Keratinocyte (primary cell): ENCODE results near the gene SOWAHC. TPM values are rescaled to one million over a fixed set of nuclear protein-coding genes. Genes with fewer than 3 reads are reported as not detected.

Experiments
- DNase-seq: peaks from one replicate; pipeline ENCODE4 v3.0.0-alpha.2; 2011; ENCODE audit warnings: low read depth, missing footprints, low spot score
- FAIRE-seq: peaks from 2 replicates; lab custom pipeline; 2011; peaks lifted over from hg19 to GRCh38; lab: Jason Lieb, UNC
- H2AFZ ChIP-seq: 2 replicates; pipeline ENCODE4 v1.6.0; 2012; ENCODE audit warnings: low read length, control low read depth, inconsistent platforms; ENCODE audit not compliant: control insufficient read depth
- H3K27ac ChIP-seq: 2 replicates; pipeline ENCODE4 v1.5.1; 2011; ENCODE audit warnings: low read length; ENCODE audit not compliant: control insufficient read depth, insufficient read depth
- H3K27me3 ChIP-seq: 3 replicates; pipeline ENCODE4 v1.6.0; 2011; ENCODE audit warnings: low read length; ENCODE audit not compliant: control insufficient read depth, insufficient read depth; ENCODE audit errors: extremely low read depth
- H3K36me3 ChIP-seq, 2 experiments: 2 replicates in 1 of 2; 3 replicates in 1 of 2; pipeline ENCODE4 v1.5.1; 2011; ENCODE audit warnings: low read length in 2 of 2, mild to moderate bottlenecking in 1 of 2; ENCODE audit not compliant: control insufficient read depth in 2 of 2, insufficient read depth in 2 of 2; ENCODE audit errors: extremely low read depth in 1 of 2
- H3K4me1 ChIP-seq: 3 replicates; pipeline ENCODE4 v1.5.1; 2011; ENCODE audit warnings: low read length; ENCODE audit not compliant: control insufficient read depth, insufficient read depth; ENCODE audit errors: extremely low read depth
- H3K4me2 ChIP-seq: 3 replicates; pipeline ENCODE4 v1.6.0; 2011; ENCODE audit warnings: low read depth, low read length; ENCODE audit not compliant: control insufficient read depth, insufficient read depth; ENCODE audit errors: extremely low read depth
- H3K4me3 ChIP-seq, 3 experiments: fragments of 200-600 bp in 1 of 3; sonication (generic) in 1 of 3; 2 replicates in 2 of 3; 3 replicates in 1 of 3; pipeline ENCODE4 v1.5.1; 2011 to 2016; ENCODE audit warnings: low read length in 3 of 3, mild to moderate bottlenecking in 3 of 3, control low read depth in 2 of 3, inconsistent platforms in 1 of 3, low read depth in 1 of 3, mixed read lengths in 1 of 3, mixed run types in 1 of 3, moderate library complexity in 1 of 3; ENCODE audit not compliant: control insufficient read depth in 2 of 3, insufficient read depth in 2 of 3; ENCODE audit errors: extremely low read depth in 1 of 3
- H3K79me2 ChIP-seq: 2 replicates; pipeline ENCODE4 v1.6.0; 2012; ENCODE audit warnings: low read length; ENCODE audit not compliant: control insufficient read depth, insufficient read depth
- H3K9ac ChIP-seq: 3 replicates; pipeline ENCODE4 v1.6.0; 2011; ENCODE audit warnings: low read length; ENCODE audit not compliant: control insufficient read depth, insufficient read depth; ENCODE audit errors: extremely low read depth
- H3K9me1 ChIP-seq: 3 replicates; pipeline ENCODE4 v1.6.0; 2011; ENCODE audit warnings: low read length; ENCODE audit not compliant: control insufficient read depth, insufficient read depth; ENCODE audit errors: extremely low read depth
- H3K9me3 ChIP-seq: 2 replicates; pipeline ENCODE4 v1.5.1; 2012; ENCODE audit warnings: low read depth, low read length; ENCODE audit not compliant: control insufficient read depth
- H4K20me1 ChIP-seq: 3 replicates; pipeline ENCODE4 v1.6.0; 2011; ENCODE audit warnings: low read length; ENCODE audit not compliant: control insufficient read depth, insufficient read depth; ENCODE audit errors: extremely low read depth
- EZH2 ChIP-seq: IDR thresholded peaks from one replicate; pipeline ENCODE4 v1.6.1; 2012; ENCODE audit warnings: inconsistent platforms, mild to moderate bottlenecking, low read length, moderate library complexity
- dilution Hi-C: fragments of 300-500 bp; cut with MboI; formaldehyde crosslinking; loops from one replicate; pipeline ENCODE4 v1.7.0; 2020; ENCODE audit warnings: low sequenced_read_pairs; ENCODE audit not compliant: extremely low pct_ligation_motif_present
- polyA plus RNA-seq, 5 experiments: library from polyadenylated mRNA; depleted of rRNA in 3 of 5; stranded (reverse) in 3 of 5; stranded (forward) in 1 of 5; unstranded in 1 of 5; fragments of >200 nt; gene quantifications; 1 replicate in 1 of 5; 2 replicates in 3 of 5; 3 replicates in 1 of 5; pipeline versions ENCODE4 v1.2.1 to v1.2.3, GENCODE V29; 2011 to 2012; ENCODE audit warnings: missing spikeins in 2 of 5, low read depth in 1 of 5, low replicate concordance in 1 of 5
- TF ChIP-seq, protein P1 (sequence below), 3 experiments: IDR thresholded peaks in 1 of 3; conservative IDR thresholded peaks in 1 of 3; optimal IDR thresholded peaks in 1 of 3; 2 replicates in 2 of 3; 3 replicates in 1 of 3; pipeline versions ENCODE3 to v1.5.1; 2011; ENCODE audit warnings: low read length in 3 of 3, mild to moderate bottlenecking in 3 of 3, moderate library complexity in 2 of 3, control low read depth in 1 of 3, inconsistent platforms in 1 of 3; ENCODE audit not compliant: insufficient read depth in 2 of 3; ENCODE audit errors: extremely low read depth in 1 of 3

SOWAHC gene
- polyA plus RNA-seq, 1 donor (not counting 4 experiments of a cell fraction or from before 2014, with no cell fraction given), result 22.3 TPM

DNA sequence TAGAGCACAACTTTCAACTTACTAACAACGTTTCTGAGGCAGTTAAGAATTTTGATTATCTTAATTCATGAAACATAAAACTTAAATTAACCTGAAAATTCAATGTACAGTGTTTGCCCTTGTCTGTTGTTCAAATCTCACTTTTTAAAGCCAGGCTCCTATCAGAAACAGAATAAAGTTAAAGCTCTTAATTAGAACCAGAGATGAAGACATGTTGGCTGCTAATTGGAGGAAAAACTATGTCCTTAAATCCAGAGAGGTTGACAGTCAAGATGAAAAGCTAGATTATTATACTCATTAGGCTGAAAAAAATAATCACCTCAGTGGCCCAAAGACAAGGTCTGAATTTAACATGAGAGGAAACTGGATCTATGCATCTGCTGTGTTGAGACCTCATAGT is 52.3 kb downstream of the SOWAHC start:
- Histone ChIP-seq H3K4me2 (no peak overlapping the region), H3K9me1 (no peaks in the 10 kb centered on the region), H3K4me1 (peaks cover 15% of the 10 kb centered on the region), H4K20me1 (no peaks in the 10 kb centered on the region), H3K27ac (no peak overlapping the region), H3K36me3 (no peaks in the 10 kb centered on the region), H3K79me2 (no peaks in the 10 kb centered on the region), H2AFZ (no peak overlapping the region), H3K9ac (no peak overlapping the region), H3K27me3 (no peaks in the 10 kb centered on the region), H3K4me3 (no peak overlapping the region), H3K9me3 (no peaks in the 10 kb centered on the region)
- TF ChIP-seq EZH2, result no peak
- TF ChIP-seq, protein P1, sequence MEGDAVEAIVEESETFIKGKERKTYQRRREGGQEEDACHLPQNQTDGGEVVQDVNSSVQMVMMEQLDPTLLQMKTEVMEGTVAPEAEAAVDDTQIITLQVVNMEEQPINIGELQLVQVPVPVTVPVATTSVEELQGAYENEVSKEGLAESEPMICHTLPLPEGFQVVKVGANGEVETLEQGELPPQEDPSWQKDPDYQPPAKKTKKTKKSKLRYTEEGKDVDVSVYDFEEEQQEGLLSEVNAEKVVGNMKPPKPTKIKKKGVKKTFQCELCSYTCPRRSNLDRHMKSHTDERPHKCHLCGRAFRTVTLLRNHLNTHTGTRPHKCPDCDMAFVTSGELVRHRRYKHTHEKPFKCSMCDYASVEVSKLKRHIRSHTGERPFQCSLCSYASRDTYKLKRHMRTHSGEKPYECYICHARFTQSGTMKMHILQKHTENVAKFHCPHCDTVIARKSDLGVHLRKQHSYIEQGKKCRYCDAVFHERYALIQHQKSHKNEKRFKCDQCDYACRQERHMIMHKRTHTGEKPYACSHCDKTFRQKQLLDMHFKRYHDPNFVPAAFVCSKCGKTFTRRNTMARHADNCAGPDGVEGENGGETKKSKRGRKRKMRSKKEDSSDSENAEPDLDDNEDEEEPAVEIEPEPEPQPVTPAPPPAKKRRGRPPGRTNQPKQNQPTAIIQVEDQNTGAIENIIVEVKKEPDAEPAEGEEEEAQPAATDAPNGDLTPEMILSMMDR (optimal IDR thresholded peaks at IDR 0.05 in 1 of 3, IDR thresholded peaks at IDR 0.05 in 1 of 3, conservative IDR thresholded peaks at IDR 0.05 in 1 of 3; ENCODE audit: extremely low read depth in 1 of 3, insufficient read depth in 2 of 3, low read length in 3 of 3), result no peak
- DNase-seq, result no peak
- dilution Hi-C loops, result no loop called here
- FAIRE-seq, result no peak

Other genes with a start within 250 kb of the SOWAHC start
- gene SEPTIN10, start 398 bp upstream of the SOWAHC start, polyA plus RNA-seq, result 44.9 to 72.6 TPM (median 71.8 TPM) in 3 replicates
- 7.7 to 8.8 TPM (median 7.9 TPM) in 3 replicates for gene RGPD5, start 179.9 kb downstream of the SOWAHC start, polyA plus RNA-seq